Hippocampal formation (tissue), 2 donors: ENCODE measurements around the gene KIF12.
A peak's percentile ranks its signal among the peaks of the same experiment; 100 is the strongest.
"Not testable (repeated sequence)": the region's sequence is repeated elsewhere in the genome, so short reads cannot be mapped to it uniquely, and the experiment has no call there.

Source experiments
- DNase-seq, 2 donors: peaks; one replicate each; lab custom pipeline; 2025; lab: John Stamatoyannopoulos, UW

The KIF12 gene

DNA sequence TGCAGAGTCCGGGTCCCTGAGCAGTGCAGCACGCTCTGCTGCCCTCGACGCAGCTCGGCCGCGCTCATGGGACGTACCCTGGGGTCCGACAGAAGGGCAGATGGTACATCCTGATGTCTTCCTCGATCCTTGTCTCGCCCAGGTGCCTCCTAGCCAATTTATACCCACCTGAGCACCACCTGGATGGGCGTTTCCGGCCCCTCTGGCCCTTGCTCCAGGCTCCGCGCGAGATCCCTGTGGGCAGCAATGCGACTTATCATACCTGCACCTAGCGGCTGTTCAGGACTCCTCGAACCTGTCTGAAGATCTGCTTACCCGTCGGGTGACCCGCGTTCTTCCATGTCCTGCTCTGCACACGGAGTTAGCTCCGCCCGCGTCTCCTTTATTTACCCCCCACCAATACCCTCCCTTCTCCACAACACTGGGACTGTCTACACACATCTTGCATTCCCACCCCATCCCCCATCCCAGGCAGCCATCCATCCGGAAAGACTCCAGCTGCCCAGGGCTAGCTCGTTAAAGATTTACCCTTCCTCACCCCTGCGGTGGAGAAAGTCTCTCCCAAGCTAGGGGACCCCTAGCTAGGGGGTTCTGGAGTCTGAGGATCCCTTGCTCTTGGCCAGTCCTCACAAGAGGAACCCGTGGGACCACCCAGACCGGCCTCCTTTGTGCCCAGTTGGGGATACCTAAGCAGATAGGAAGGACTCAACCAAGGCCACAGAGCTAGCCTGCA, at the start of gene KIF12:
KIF12 (minus strand) TSS at position 357 of the 733 bp plus-strand sequence; CDS start at position 341, 16 bp downstream.
- DNase-seq, result no peak

DNA sequence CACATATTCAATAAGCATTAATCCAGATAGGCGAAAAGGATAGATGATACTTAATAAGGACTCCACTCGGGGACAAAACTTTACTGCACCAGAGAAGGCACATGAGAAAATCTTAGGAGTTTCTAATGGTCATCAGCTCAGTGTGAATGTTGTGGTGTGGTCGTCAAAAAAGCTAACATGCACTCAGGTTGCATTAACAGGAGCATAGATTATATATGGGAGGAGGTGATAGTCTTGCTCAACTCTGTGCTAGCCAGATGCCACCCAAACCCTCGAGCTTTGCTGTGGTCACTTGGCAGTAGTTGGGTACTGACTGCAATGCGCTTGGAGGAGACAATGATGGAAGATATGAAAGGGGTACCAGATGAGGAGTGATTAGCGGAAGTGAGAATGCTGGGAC, 47.6 kb upstream of the KIF12 start:
- no peak for DNase-seq

DNA sequence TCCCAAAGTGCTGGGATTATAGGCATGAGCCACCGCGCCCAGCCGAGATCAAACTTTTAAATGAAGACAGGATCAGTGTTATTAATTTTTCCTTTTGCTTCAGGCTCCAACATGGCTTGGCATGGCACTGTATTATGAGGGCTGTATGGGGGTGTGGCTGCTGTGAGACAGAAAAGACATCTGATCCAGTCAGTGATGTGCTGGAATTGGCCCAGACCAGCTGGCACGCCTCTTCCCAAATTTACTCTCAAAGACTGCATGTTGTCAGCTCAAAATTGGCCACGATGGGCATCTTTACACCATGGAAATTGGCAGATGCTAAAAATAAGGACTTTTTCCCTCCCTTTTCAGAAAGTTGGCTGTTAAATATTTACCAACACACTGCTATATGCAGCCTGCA, 44.1 kb upstream of the KIF12 start:
- DNase-seq, result no peak

- DNase-seq, result no peak
Measured at GRCh38 chr9:114141553-114142402, 42.7 kb upstream of the KIF12 start.

DNA sequence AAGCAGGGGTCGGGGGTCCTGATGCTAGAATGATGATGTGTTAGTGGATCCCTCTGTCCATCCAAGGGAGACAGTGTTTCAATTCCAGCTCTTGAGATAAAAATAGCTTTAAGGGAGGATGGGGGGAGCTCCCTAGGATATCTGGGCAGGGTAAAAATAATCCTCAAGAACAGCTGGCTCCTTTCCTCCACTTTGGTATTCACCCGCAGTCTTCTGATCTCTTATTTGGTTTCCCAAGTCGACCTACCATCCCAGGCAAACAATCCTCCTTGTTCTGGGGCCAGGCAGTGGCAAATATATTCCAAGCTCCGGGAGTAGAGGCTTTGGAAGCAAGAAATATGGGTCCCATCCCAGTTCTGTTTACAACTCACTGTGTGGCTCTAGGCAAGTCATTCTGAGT, 41.8 kb upstream of the KIF12 start:
- DNase-seq, result no peak

- no peak for DNase-seq
Measured at GRCh38 chr9:114140401-114140800, 41.3 kb upstream of the KIF12 start.

DNA sequence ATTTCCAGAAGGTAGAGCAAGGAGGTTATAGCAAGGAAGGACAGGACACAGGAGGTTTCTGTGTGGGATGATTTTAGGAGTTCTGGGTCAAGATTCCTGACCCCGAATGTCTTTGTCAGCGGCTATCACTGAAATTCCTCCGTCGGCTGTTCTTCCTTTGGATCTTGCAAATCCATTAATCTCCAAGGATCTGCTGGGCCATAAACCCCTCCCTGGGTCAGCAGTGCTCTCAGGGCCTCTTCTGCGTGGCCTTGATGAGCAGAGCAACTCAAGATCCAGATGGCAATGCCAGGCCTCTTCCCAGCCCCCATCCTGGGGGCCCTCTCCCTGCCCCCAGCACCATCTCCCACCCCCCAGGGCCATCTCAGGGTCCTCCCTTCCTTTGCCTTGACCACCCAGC, 40.0 kb upstream of the KIF12 start:
- no peak for DNase-seq

DNA sequence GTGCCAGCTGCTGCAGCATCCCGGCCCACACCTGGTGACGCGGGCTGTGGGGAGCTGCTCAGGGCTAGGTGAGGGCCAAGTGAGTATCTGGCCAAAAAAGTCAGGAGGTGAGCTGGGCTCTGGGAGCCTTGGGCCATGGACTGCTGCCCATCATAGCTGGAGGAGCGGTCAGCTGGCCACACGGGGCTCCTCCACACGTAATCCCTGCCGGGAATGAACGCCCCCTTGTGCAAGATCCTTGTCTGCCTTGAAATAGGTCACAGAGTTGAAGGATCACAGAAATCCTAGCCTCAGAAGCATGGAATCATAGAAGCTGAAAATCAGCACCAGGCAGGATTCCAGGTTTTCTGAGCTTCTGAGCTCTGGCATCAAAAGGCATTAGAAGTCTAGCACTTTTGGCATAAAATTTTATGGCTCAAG, 39.5 kb upstream of the KIF12 start:
- DNase-seq, result no peak

GRCh38 chr9:114137831-114138230, 38.7 kb upstream of the KIF12 start:
- DNase-seq, result no peak

DNA sequence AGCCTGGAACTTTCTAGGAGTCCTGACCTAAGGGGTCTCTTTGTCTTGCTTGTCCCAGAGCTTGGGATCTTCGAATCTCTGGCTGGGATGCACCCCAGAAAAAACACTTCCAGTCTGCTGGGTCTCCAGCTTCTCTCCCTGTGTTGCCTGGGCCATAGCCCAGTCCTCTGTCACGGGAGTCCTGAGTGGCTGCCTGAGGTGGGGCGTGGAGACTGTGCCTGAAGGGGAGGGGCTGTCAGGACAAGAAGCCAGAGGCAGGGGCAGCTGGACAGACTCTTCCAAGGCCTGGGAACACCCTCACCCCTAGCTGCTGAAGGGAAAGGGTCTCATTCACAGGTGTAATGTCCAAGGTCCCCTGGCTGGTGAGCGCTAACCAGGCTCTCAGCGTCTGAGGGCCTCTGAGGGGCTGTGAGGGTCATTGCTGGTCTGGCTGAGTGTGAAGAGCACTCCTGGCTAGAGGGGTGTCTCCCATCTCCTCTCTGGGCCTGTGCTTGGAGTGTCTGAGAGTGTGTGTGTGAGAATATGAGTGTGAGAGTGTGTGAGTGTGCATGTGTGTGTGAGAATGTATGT, 35.8 kb upstream of the KIF12 start:
- DNase-seq, result no peak

DNA sequence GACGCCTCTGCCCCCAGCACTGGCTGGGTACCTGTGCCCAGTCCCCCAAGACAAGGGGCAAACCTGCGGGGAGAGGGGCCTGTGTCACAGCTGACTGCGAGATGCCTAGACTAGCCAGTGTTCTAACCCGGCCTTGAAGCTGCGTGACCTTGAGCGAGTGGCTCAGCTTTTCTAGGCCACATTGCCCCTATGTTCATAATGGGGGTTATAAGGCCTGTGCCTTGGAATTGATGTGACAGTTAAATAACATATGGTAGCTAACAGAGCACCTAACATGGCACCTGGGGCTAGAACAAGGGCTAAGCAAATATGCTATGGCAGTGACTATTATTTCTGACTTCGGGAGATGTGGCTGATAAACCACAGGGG, 33.4 kb upstream of the KIF12 start:
- DNase-seq, result no peak

DNA sequence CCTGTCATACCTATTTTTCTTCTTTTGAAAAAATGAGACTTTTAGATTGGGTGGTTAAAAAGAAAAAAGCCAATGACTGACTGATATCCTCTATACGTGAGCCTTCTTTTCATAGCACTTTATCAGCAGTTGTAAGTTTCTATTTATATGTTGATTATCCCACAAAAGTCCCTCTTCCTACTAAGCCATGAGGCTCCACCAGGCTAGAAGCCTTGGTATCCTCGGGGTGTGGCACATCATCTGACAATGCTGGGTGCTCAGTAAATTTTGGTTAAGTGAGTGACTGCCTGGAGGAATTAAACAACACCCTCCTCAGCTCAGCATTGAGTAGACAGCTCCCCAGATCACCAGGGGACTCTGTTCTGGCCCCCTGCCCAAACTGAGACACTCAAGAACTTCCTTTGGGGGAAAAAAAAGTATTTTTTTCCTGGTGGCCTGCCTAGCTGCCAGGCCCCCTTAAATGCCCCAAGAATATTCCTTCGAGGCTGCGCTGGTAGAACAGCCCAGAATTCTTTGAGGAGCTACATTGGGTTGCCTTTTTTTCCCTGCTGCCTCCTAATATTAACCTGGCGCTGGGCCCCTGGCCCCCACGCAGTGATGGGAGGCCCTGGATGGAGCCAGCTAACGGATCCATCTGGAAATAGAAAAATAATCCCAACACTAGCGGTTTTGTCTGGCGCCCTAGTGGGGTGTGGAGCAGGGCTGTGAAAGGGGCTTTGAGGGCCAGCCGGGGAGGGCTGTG, 32.9 kb upstream of the KIF12 start:
- DNase-seq, result no peak

DNA sequence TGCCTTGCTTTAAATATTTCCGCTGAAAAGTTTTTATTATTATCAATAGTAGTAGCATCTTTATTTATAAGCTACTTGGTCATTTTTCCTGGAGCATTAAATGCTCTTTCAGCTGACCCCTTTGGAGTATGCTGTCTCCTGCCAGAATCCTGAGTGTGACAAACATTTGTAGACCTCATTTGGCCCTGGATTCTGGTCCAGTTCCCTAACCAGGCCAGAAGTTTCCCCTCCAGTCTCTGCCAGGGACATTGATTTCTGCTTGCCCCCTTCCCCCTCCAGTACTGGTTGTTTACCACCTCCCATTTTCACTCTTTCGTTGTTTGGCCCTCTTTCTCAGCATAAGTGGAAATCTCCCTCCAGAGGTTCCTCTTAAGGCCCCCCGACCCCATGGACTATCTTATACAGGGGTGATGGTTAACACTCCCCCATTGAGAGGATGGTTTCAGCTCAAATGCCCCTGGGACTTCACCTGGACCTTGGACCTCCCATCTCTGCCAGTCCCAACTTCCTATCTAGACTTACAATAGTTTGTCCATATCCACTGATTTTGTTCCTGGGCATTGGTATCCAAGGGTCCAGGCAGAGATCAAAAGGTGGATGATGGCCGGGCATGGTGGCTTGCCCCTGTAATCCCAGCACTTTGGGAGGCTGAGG, 31.7 kb upstream of the KIF12 start:
- peak in 1 of 2 donors; percentile 20 for DNase-seq

DNA sequence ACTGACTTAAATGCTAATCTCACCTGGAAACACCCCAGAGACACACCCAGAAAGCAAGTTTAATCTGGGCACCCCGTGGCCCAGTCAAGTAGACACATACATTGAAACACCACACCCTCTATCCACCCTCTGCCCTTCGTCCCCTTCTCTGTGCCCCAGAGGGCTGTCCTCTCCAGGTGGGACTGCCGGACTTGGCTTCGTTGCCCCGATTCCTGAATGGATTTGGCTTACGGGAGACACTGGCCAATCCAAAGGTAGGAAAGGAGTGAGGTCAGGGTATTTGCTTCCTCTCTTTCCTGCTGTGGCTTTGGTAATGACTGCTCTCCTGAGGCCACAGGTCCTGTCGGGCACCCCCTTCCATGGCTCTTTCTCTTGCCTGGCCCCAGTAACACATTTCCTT, 31.0 kb upstream of the KIF12 start:
- DNase-seq, result no peak

DNA sequence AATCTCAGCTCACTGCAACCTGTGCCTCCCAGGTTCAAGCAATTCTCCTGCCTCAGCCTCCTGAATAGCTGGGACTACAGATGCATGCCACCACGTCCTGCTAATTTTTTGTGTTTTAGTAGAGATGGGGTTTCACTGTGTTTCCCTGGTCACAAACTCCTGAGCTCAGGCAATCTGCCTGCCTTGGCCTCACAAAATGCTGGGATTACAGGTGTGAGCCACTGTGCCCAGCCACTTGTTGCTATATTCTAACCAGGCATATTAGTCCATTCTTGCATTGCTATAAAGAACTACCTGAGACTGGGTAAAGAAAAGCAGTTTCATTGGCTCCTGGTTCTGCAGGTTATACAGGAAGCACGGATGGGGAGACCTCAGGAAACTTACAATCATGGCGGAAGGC, 29.7 kb upstream of the KIF12 start:
- DNase-seq, result not testable (repeated sequence)

DNA sequence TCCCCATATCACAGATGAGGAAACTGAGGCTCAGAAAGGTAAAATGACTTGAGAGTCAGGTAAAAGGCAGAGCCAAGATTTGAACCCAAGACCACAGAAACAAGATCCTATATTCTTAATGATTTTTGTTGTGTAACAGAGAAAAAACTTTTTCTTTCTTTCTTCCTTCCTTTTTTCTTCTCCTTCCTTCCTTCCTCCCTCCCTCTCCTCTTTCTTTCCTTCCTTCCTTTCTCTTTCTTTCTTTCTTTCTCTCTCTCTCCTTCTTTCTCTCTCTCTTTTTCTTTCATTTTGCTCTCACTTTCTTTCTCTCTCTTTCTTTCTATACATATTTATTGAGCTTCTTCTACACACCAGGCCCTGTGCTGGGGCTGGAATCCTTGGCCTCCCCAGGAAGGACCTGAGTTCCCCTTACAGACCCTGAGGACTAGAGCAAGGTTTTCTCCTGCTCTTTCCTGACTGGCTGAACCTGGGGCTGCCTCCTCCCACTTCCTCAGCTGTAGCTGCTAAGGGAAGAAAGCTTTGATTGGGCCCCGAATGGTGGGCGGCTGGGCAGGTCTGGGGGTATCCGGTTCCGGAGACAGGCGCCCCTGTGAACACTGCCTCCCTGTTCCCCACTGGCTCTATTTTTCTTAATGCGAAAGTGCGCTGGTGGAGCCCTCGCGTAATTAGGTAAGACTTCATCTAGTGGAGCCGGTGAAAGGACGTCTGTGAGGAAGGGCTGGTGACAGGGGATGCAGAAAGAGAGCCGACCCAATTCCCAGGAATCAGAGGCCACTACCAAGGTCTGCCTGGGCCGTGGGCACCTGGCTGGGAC, 27.4 kb upstream of the KIF12 start:
- no peak for DNase-seq

GRCh38 chr9:114125476-114126013, 26.5 kb upstream of the KIF12 start:
- no peak for DNase-seq

DNA sequence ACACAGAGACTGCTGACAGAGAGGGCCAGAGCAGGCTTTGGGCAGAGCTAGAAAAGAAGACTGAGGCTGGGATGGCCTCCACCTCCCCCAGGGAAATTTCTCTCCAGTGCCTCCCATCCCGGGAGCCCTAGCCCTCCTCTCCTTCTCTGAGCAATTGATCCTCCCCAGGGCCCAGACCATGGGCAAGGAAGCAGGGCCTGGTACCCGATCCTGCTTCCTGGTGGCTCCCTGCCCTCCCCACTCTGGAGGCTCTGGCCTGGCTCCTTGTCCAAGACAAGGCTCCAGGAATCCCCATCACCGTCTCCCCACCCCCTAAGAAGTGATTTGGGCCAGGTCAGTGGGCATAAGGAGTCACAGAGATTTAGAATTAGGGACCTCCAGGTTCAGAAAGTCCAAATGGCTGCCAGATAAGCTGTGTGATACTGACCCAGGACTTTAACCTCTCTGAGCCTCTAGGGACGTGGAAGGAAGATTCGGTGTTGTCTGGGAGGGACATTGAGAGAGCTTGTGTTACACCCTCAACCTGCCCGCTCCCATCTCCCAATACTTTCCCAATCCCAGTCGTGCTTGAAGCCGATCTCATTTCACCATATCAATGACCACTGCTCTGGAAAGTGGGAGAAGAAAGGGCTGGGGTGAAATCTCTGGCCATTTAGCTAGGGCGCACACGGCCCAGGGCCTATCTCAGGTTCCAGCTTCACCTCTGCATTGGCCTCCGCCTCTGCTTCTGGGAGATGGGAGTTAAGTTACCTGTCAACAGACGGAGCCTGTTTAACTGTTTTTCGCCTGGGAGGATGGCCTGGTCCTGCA, 25.8 kb upstream of the KIF12 start:
- DNase-seq, result no peak

GRCh38 chr9:114124138-114124537, 25.0 kb upstream of the KIF12 start:
- no peak for DNase-seq
